GM19468 (cell line): ENCODE data around the gene DDX3X.
"Not testable (repeated sequence)": the region's sequence is repeated elsewhere in the genome, so short reads cannot be mapped to it uniquely, and the experiment has no call there.

ENCODE experiments used
- ATAC-seq: cut with Tn5 transposase; IDR thresholded peaks from one replicate; pipeline ENCODE4 v1.9.1; 2021; ENCODE audit warnings: mild to moderate bottlenecking, moderate library complexity, moderate number of reproducible peaks; ENCODE audit not compliant: unreplicated experiment; ENCODE audit errors: extremely low read depth

The DDX3X gene

DNA sequence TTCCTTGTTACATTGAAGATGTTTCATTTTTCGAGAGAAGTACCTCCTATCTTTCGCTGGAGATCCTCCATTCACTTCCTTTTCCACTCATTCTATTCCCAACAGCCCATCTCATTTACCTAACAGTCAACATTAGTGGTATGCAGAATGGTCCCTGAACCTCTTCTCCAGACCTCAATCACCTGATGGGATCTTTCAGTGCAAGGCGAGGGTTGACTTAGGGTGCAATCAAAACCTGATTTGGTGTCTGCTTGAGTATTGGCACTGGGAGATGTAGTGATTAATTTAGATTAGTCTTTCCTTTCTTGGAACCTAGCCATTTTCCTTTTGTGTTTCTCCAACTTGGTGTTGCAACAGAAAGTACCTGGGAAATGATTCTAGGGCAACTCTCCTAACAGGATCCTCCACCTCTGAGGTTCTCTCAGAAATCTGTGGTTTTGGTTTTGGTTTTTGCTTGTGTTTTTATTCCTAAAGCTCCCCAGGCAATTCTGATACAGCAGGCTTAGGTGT lies 18.4 kb downstream of the DDX3X start:
- ATAC-seq: no peak

DNA sequence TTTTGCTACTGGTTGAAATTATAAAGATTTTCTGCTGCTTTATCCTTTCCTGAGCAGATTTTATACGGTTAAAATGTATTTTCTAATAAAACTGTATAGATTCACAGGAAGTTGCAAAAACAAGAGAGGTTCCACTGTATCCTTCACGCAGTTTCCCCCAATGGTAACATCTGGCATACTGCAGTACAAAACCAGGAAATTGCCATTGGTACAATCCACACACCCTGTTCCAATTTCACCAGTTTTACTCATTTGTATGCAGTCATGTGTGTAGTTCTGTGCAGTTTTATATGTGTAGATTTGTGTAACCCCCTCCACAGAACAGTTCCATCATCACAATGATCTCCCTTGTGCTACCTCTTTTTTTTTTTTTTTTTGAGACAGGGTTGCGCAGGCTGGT lies 20.0 kb downstream of the DDX3X start:
- no peak for ATAC-seq

DNA sequence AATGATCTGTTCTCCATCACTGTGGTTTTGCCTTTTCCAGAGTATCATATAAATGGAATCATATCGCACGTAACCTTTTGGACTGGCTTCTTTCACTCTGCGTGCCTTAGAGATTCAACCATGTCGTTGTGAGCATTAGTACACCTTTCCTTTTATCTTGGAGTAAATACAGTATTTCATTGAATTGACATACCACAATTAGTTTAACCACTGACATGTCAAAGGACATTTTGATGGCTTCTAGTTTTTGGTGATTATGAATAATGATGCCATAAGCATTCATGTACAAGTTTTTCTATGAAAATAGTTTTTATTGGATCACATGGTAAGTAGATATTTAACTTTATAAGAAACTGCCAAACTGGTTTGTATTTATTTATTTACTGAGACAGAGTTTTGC lies 35.2 kb downstream of the DDX3X start:
- no peak for ATAC-seq

DNA sequence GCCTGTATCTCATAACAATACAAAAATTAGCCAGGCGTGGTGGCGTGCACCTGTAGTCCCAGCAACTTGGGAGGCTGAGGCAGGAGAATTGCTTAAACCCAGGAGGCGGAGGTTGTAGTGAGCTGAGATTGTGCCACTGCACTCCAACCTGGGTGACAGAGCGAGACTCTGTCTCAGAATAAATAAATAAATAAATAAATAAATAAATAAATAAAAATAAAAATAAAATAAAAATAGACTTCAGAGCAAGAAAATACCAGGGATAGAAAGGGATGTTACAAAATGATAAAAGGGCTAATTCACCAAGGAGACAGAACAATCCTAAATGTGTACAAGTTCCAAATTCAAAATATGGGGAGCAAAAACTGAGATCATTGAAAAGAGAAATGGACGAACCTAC lies 37.6 kb downstream of the DDX3X start:
- ATAC-seq: not testable (repeated sequence)

DNA sequence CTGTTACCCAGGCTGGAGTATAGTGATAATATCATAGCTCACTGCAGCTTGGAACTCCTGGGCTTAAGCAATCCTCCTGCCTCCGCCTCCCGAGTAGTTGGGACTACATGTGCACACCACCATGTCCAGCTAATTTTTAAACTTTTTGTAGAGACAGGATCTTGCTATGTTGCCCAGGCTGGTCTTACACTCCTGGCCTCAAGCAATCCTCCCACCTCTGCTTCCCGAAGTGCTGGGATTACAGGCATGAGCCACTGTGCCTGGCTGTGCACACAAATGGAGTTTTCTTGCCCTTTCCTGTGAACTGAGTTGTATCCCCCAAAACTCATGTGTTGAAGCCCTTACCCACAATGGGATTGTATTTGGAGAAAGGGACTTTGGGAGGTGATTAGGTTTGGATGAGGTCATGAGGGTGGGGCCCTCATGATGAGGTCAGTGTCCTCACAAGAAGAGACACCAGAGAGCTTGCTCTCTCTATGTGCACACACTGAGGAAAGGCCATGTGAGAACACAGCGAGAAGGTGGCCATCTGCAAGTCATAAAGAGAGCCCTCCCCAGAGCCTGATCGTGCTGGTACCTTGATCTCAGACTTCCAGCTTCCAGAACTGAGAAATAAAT lies 40.1 kb downstream of the DDX3X start:
- no peak for ATAC-seq

DNA sequence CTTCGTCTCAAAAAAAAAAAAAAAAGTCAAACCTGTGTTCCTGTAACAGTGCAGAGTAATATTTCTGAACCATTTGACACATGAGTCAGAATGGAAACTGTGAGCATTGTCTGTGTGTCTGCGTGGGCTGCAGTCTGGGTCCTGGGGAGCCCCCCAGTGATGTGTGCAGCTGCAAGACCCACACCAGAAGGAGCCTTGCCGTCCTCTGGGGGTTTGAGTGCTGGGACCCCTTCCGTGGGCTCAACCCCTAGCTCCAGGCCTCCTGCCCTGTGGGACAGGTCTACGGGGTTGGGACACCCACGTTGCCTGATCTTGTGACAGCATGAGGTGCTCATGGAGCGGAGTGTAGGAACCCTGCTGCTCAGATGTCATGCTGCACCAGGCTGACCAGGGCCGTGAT lies 43.7 kb downstream of the DDX3X start:
- ATAC-seq: no peak

DNA sequence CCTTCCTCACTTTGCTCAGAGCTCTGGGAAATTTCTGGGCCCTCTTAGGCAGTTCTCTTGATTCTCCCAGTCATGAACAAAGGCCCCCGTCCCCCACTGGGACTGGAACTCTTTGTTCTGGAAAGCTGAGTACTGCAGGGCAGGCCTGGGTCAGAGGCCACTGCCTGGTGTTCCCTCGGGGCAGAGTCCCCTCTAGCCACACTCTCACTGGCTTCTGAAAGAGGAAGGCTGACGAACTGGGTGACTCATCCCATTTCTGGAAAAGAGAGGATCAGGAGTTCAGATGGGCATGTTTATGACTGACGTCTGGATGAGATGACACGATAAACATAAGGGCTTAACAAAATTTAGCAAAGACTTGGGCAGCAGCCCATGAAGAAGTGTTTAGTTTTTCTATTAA lies 47.7 kb downstream of the DDX3X start:
- ATAC-seq: no peak

DNA sequence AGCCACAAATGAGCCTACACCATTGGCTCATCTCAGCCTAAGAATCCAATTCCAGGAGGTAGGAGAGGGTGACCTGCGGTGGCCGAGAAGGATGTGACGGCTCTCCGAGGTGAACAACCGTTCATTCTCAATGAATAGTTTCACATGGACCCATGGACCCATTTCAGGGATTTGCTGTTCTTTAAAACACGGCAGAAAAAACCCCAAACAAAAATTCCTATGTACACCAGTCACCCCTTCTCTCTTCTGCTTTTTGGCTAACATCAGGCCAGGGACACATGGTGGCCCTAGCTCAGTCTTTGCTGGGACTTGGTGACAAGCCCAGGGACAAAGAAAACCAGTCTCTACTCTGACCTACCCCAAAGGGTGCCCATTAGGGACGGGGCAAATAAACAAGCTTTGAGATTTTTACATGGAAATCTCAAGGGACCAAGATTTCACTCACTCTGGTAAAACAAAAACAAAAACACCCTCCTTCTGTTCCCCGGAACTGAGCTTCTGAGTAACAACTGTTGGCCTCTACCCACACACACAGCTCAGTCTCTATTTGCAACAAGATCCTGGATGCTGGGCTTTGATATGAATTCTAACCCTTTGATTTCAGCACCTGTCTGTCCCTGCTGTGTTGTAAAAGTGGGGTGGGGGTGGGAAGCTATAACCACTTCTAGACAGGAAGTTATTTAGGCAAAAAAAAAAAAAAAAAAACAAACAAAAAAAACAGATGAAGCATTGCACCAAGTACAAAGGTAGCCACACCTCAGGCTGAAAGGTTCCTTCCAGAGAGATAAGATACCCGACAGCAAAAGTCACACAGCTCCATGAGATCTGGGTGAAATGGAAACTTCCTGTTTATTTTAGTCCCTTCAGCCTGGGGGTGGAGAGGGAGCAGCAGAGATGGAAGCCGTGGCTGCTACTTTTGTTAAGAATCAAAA lies 49.0 kb downstream of the DDX3X start:
- ATAC-seq: no peak

DNA sequence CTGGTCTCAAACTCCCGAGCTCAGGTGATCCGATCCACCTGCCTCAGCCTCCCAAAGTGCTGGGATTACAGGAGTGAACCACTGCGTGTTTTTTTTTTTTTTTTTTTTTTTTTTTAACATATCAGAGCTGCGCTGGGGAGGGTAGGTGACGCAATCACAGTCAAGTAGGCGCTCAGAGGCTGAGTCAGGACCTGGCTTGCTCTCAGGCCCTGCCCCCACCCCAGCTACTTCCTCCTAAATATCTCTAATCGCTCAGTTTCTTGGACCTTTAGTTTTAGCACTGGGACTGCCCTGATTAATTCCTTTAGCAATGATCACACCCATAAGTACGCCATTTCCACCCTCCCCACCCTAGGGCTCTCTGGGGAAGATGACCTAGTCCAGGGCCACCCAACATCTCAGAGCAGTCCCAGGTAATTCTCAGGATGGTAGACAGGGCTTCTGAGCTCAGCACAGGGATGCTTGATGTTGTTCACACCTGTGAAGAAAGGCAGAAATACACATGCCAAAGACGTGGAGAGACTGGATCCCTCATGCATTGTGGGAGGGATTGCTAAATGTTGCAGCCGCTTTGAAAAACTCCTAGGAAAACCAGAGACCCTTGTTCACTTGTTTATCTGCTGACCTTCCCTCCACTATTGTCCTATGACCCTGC lies 50.2 kb downstream of the DDX3X start:
- ATAC-seq: no peak

DNA sequence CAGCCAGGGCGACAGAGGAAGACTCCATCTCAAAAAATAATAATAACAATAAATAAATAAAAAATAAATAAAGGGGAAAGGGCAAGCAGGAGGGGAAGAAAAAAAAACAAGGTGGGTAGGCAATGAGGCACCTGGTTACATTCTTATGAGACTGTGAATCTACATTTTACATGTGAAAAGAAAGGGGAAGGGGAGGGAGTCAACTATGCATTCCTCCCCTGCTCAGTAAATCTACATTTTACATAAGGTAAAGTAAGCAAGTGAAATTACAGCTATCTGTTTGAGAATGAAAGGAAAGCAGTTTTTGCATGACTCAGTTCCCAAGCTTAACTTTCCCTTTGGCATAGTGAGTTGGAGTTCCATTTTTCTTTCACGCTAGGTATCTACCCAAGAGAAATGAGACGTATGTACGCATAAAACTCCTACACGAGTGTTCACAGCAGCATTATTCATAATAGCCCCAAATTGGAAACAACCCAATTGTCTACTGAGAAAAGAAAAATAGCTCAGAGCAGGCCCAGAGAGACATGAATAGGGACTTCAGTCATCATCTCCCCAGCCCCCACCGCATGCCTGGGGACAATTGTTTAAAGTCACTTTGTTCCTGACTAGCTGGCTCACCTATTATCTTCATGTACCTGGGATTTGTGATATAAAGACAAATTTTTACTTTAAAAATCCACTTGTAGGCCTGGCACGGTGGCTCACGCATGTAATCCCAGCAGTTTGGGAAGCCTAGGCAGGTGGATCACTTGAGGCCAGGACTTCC lies 52.4 kb downstream of the DDX3X start:
- no peak for ATAC-seq

DNA sequence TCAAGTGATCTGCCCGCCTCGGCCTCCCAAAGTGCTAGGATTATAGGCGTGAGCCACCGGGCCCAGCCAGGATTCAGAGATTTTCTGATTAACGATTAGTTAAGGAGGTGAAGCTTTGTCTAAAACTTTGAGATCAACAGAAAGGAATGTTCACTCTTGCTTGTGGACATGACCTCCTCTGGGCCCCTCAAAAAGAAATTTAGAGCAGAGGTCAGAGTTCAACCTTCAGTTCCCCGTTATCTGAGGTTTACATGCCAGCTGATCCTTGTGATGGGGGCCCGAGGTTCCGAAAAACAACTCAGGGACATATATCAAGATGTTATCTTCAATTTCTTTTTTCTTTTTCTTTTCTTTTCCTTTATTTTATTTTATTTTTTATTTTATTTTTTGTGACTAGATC lies 54.6 kb downstream of the DDX3X start:
- no peak for ATAC-seq

DNA sequence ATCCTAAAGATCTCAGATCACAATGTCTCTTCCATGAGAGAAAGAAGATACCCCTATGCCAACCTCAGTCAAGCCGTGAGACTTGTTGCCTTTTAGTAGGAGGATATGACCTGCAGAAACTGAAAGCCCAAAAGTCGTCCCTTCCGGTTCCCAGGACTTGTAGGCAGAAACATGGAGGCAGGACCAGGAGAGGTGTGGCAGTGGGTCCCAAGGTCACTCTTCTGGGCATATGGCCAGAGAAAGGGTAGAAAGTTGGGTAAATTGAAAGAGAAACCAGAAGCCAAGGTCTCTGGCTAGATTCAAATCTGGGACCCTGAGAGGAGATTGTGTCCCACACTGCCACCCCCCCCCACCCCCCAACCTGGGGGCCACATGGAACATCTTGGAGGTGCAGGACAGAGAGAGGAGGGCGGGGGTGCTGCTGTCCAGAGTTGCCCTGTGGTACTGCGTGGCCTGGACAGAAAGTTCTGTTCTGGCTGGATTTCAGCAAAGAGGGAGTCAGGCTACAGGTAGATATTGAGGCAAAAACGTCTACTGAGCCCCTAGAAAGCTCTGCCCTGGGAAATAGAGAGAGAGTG lies 55.4 kb downstream of the DDX3X start:
- no peak for ATAC-seq

DNA sequence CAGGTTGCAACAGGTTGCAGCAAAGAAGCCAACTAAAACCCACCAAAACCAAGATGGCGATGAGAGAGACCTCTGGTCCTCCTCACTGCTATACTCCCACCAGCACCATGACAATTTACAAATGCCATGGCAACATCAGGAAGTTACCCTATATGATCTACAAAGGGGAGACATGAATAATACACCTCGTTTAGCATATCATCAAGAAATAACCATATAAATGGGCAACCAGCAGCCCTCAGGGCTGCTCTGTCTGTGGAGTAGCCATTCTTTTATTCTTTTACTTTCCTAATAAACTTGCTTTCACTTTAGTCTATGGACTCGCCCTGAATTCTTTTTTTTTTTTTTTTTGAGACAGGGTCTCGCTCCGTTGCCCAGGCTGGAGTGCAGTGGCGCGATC lies 56.6 kb downstream of the DDX3X start:
- not testable (repeated sequence) for ATAC-seq

DNA sequence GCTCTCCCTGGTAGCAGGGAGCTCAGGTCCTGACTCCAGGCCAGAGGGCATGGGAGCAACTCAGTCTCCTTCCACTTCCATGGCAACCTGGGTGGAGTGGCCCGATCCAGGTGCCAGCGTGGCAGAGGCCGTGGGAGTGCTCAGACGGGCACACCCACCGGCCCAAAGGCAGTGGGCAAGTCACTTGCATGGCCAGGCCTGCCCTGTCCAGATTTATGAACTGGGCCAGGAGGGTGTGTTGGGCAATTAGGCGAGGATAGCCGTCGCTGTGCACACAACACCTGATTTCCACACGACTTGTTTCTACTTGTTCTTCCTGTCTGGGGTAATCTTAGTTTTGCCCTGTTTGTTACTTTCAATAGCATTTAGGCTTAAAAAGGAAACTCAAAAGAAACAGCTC lies 57.6 kb downstream of the DDX3X start:
- ATAC-seq: no peak

DNA sequence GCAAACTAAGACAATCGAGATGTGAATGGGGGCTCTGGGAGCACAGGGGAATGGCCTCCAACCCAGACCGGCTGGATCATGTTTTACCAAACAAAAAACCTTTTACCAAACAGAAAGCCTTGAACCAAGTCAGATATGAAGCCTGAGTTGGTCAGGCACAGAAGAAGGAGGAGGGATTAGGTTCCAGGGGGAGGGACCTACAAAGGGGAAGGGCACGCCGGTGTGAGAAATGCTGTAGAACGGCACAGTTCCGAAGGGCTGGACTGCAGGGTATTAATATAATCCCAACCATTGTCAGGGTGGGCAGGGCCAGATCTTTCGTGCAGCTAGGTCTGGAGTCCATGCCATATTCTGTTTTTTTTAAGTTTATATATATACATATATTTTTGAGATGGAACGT lies 60.3 kb downstream of the DDX3X start:
- ATAC-seq: no peak

DNA sequence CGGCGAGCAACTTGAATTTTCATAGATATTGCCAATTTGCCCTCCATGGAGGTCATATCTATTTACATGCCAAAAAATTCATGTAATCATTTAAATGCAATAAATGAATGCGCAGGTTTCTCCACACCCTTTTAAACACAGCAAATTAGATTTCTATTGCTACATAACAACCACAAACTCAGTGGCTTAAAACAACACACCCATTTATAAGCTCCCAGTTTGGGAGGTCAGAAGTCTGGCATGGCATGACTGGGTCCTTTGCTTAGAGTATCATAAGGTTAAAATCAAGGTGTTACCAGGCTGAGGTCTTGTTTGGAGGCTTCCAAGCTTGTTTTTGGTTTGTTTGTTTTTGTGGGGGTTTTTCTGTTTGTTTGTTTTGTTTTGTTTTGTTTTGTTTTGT lies 63.3 kb downstream of the DDX3X start:
- ATAC-seq: no peak

DNA sequence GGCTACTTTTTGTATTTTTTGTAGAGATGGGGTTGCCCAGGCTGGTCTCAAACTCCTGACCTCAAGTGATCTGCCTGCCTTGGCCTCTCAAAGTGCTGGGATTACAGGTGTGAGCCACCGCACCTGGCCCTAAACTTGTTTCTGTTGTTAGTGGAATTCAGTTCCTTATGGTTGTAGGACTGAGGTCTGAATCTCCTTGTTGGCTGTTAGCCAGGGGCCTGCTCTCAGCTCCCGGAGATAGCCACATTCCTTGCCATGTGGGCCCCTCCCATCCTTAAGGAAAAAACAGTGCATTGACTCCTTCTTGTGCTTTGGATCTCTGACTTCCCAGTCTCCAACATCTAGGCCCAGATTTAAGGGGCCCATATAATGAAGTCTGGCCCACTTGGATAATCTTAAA lies 63.8 kb downstream of the DDX3X start:
- ATAC-seq: no peak

DNA sequence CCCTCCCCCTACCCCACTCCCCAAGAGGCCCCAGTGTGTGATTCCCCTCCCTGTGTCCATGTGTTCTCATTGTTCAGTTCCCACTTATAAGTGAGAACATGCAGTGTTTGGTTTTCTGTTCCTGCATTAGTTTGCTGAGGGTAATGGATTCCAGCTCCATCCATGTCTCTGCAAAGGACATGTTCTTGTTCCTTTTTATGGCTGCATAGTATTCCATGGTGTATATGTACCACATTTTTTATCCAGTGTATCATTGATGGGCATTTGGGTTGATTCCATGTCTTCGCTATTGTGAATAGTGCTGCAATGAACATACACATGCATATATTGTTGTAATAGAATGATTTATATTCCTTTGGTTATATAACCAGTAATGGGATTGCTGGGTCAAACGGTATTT lies 68.6 kb downstream of the DDX3X start:
- ATAC-seq: not testable (repeated sequence)

DNA sequence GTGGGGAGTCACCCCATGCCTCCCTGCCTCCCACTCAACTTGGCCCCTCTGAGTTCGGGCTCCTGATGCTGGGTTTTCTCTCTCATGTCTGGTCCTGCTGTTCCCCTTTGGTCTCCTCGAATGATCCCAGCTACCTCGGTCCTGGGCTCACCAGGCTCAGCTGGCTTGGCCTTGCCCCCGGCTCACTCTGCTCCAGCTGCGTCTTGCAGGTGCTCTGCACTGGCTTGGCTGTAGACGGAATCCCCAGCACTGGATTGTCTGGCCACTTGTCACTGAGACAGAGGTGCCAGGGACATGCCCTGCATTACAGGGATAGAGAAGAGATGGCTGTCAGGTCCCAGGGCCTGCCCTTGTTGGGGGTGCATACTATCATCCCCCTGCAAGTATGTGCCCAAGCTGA lies 71.6 kb downstream of the DDX3X start:
- ATAC-seq: no peak

DNA sequence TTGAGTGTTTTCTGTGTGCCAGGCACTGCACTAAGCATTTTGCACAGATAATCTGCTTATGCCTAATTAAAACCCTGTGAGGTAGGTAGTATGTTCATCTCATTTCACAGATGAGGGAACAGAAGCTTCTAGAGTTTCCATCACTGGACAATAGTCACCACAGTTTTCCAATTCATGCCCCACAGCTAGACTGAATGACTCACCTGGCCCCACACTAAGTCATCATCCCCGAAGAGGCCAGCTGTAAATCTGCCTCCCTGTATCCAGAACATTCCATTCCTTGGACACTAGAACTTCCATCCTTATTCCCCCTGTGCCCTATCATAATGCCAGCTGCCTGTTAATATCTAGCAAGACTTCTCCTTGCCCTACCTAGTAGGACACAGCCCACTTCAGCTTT lies 72.2 kb downstream of the DDX3X start:
- ATAC-seq: no peak
